PFSK-1 (cell line): ENCODE measurements around the gene IGDCC3.

Experiments
- FOXP2 ChIP-seq: optimal IDR thresholded peaks from 2 replicates; pipeline ENCODE3; 2011; ENCODE audit warnings: borderline replicate concordance, control low read depth, inconsistent platforms; ENCODE audit not compliant: insufficient read depth; ENCODE audit errors: extremely low read length, extremely low read depth
- POLR2AphosphoS5 ChIP-seq: IDR thresholded peaks from 2 replicates; pipeline ENCODE4 v1.6.1; 2012; ENCODE audit warnings: low read depth, mild to moderate bottlenecking, control low read depth, low read length, moderate library complexity
- SIN3A ChIP-seq: IDR thresholded peaks from 2 replicates; pipeline ENCODE4 v1.6.1; 2012; ENCODE audit warnings: mild to moderate bottlenecking, low read length, moderate library complexity, borderline replicate concordance; ENCODE audit not compliant: insufficient read depth
- TAF1 ChIP-seq: IDR thresholded peaks from 2 replicates; pipeline ENCODE4 v1.6.1; 2012; ENCODE audit warnings: low read length, control low read depth, borderline replicate concordance; ENCODE audit not compliant: insufficient read depth
- TF ChIP-seq, protein P1 (sequence below), 2 experiments: IDR thresholded peaks; 2 replicates each; pipeline versions ENCODE4 v1.6.1 to v1.8.0; 2011 to 2012; ENCODE audit warnings: low read depth in 2 of 2, low read length in 2 of 2, control low read depth in 1 of 2, inconsistent platforms in 1 of 2, mild to moderate bottlenecking in 1 of 2, moderate library complexity in 1 of 2; ENCODE audit not compliant: insufficient read depth in 1 of 2

The IGDCC3 gene

DNA sequence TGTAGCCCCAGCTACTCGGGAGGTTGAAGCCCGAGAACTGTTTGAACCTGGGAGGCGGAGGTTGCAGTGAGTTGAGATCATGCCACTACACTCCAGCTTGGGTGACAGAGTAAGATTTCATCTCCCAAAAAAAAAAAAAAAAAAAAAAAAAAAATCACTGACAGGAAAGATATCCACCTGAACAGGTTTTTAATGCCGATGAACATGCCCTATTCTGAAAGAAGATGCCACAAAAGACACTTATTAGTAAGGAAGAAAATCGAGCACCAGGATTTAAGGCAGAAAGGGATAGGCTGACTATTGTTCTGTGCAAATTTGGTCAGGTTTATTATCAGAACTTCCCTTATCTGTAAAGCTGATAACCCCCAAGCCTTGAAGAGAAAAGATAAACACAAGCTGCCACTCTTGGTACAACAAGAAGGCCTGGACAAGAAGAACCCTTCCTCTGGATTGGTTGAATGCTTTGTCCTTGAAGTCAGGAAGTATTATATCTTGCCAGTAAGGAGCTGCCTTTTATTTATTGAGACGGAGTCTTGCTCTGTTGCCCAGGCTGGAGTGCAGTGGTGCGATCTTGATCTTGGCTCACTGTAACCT lies 88.4 kb downstream of the IGDCC3 start:
- TF ChIP-seq, protein P1, sequence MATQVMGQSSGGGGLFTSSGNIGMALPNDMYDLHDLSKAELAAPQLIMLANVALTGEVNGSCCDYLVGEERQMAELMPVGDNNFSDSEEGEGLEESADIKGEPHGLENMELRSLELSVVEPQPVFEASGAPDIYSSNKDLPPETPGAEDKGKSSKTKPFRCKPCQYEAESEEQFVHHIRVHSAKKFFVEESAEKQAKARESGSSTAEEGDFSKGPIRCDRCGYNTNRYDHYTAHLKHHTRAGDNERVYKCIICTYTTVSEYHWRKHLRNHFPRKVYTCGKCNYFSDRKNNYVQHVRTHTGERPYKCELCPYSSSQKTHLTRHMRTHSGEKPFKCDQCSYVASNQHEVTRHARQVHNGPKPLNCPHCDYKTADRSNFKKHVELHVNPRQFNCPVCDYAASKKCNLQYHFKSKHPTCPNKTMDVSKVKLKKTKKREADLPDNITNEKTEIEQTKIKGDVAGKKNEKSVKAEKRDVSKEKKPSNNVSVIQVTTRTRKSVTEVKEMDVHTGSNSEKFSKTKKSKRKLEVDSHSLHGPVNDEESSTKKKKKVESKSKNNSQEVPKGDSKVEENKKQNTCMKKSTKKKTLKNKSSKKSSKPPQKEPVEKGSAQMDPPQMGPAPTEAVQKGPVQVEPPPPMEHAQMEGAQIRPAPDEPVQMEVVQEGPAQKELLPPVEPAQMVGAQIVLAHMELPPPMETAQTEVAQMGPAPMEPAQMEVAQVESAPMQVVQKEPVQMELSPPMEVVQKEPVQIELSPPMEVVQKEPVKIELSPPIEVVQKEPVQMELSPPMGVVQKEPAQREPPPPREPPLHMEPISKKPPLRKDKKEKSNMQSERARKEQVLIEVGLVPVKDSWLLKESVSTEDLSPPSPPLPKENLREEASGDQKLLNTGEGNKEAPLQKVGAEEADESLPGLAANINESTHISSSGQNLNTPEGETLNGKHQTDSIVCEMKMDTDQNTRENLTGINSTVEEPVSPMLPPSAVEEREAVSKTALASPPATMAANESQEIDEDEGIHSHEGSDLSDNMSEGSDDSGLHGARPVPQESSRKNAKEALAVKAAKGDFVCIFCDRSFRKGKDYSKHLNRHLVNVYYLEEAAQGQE (IDR thresholded peaks at IDR 0.05; ENCODE audit: insufficient read depth in 1 of 2, low read depth in 2 of 2, low read length in 2 of 2), result no peak
- TF ChIP-seq TAF1, result no peak
- no peak for TF ChIP-seq SIN3A
- no peak for TF ChIP-seq POLR2AphosphoS5
- no peak for TF ChIP-seq FOXP2

DNA sequence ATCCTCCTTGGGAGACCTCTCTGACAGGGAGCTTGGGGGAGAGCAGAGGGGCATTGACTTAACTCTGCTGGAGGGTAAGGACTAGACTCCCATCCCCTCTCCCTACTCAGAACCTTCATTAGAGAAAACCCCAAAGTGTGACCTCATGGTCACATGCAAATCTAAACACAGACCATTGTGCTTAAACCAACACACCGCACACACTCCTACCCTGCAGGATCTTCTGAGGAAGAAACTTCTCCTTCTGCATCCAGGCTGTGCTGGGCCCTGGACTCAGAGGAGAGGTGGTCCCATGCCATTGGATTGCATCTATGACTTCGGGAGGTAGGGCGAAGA lies 90.3 kb downstream of the IGDCC3 start:
- TF ChIP-seq, protein P1 (IDR thresholded peaks at IDR 0.05; ENCODE audit: insufficient read depth in 1 of 2, low read depth in 2 of 2, low read length in 2 of 2), result no peak
- TF ChIP-seq FOXP2 (no peak), TAF1 (no peak), POLR2AphosphoS5 (no peak), SIN3A (no peak)

GRCh38 chr15:65286704-65287519 lies 90.9 kb downstream of the IGDCC3 start, which contains the start of gene PARP16:
TSS of gene PARP16 (minus strand) at chr15:65286883. CDS start at chr15:65286426, 457 bp downstream.
- TF ChIP-seq POLR2AphosphoS5 (peak; percentile 48; the same call in 1 of the 2 replicates), FOXP2 (peak; percentile 24), TAF1 (no peak), SIN3A (peak; percentile 41; the same call in 1 of the 2 replicates)
- TF ChIP-seq, protein P1 (IDR thresholded peaks at IDR 0.05; ENCODE audit: insufficient read depth in 1 of 2, low read depth in 2 of 2, low read length in 2 of 2), result no peak

- TF ChIP-seq FOXP2 (peak; percentile 11), TAF1 (no peak)
Measured at GRCh38 chr15:65286069-65286703, 91.6 kb downstream of the IGDCC3 start.

DNA sequence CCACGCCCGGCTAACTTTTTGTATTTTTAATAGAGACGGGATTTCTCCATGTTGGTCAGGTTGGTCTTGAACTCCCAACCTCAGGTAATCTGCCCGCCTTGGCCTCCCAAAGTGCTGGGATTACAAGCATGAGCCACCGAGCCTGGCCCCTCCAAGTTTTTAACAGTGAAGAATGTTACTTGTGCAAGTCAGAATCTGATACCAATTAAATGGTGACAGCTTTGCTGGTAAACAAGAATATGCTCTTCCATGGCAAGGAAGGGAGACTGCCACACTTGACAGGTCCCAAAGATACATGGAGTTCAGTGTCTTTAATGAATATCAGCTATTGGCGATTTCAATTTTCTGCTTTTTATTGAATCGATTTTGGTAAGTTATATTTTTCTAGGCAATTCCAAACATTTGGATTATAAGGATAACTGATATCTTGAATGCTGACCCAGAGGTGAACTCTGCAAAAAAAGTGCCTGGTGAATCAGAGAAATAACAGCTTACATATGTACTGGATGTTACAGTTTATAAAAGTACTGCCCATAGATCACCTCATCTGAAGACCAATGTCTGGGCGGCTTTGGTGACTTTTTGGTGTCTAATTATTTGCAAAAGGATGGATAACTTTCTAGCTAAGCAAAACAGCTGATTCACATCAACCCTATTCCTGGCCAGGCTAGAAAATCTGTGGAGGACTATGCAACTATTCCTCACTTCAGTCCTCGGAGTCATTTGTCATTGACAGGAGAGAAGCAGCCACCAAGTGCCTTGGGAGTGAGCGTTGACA lies 92.3 kb downstream of the IGDCC3 start:
- TF ChIP-seq FOXP2 (no peak), TAF1 (no peak), POLR2AphosphoS5 (no peak), SIN3A (no peak)
- TF ChIP-seq, protein P1 (IDR thresholded peaks at IDR 0.05; ENCODE audit: insufficient read depth in 1 of 2, low read depth in 2 of 2, low read length in 2 of 2), result no peak
